ENCODE results near the gene NR2F1. TPM values are rescaled to one million over a fixed set of nuclear protein-coding genes. Genes with fewer than 3 reads are reported as not detected.
A peak's percentile ranks its signal among the peaks of the same experiment; 100 is the strongest.

The NR2F1 gene
- total and polyA plus RNA-seq, 2 experiments from 2014 or later = not detected

- H3K4me2 ChIP-seq = peak overlapping the region; percentile 81
- no peaks in the 10 kb centered on the region for H3K9me2 ChIP-seq (ENCODE audit: insufficient read depth)
- peak overlapping the region; percentile 48 for H3K4me3 ChIP-seq
- H4K20me1 ChIP-seq (replicated peaks; ENCODE audit: insufficient read depth) = peaks cover 56% of the 10 kb centered on the region
- no peaks in the 10 kb centered on the region for H3K79me2 ChIP-seq (replicated peaks; ENCODE audit: insufficient read depth)
- H3K27me3 ChIP-seq (ENCODE audit: insufficient read depth) = peaks cover 100% of the 10 kb centered on the region
- H3K4me3 Mint-ChIP-seq = peak overlapping the region; percentile 65
- H3K27ac Mint-ChIP-seq = no peak overlapping the region
- no peaks in the 10 kb centered on the region; the same call in 2 of the 3 replicates for H3K9me3 Mint-ChIP-seq
- H3F3A ChIP-seq (replicated peaks; ENCODE audit: low read depth) = peaks cover 43% of the 10 kb centered on the region
- DNase-seq (ENCODE audit: low spot score) = peak; percentile 53
- H3K4me1 Mint-ChIP-seq = peaks cover 29% of the 10 kb centered on the region
- no peak overlapping the region for H3K27ac ChIP-seq (ENCODE audit: low read depth)
- TF ChIP-seq CTCF (conservative IDR thresholded peaks at IDR 0.05; ENCODE audit: low read depth in 2 of 2) = peak in 1 of 2 experiments; percentile 17; a peak in 1 of 4 replicates
- peak; percentile 86 for TF ChIP-seq EZH2 (IDR thresholded peaks at IDR 0.05; ENCODE audit: low read depth, unreplicated experiment)
- TF ChIP-seq ETS1 (IDR thresholded peaks at IDR 0.05) = no peak
- TF ChIP-seq NANOG (IDR thresholded peaks at IDR 0.05; ENCODE audit: borderline replicate concordance) = no peak
- peak; percentile 97 for TF ChIP-seq EZH2phosphoT487 (IDR thresholded peaks at IDR 0.05; ENCODE audit: unreplicated experiment)
- no peaks in the 10 kb centered on the region; the same call in 1 of the 2 replicates for H3K36me3 ChIP-seq (ENCODE audit: insufficient read depth)
- 0 out of 2 replicates have a peak overlapping the region, but pooled peaks have one; percentile 43 for H2AFZ ChIP-seq
- peaks cover 23% of the 10 kb centered on the region for H3K27me3 Mint-ChIP-seq (ENCODE audit: insufficient read depth, low read depth, poor library complexity)
- peaks cover 56% of the 10 kb centered on the region for H3K4me1 ChIP-seq (ENCODE audit: insufficient read depth)
- H3K36me3 Mint-ChIP-seq (ENCODE audit: low read depth) = no peaks in the 10 kb centered on the region
- ATAC-seq = peak; percentile 24
These were observed 11.8 kb downstream of the NR2F1 start for GRCh38 chr5:93594591-93595419.

GRCh38 chr5:93595420-93596147 is 12.6 kb downstream of the NR2F1 start:
- Mint-ChIP-seq H3K27me3 (ENCODE audit: insufficient read depth, low read depth, poor library complexity) (peaks cover 15% of the 10 kb centered on the region), H3K36me3 (ENCODE audit: low read depth) (no peaks in the 10 kb centered on the region), H3K9me3 (no peaks in the 10 kb centered on the region; the same call in 2 of the 3 replicates), H3K4me1 (peaks cover 29% of the 10 kb centered on the region), H3K27ac (no peak overlapping the region), H3K4me3 (peak overlapping the region; percentile 65)
- H3K9me2 ChIP-seq (ENCODE audit: insufficient read depth) = no peaks in the 10 kb centered on the region
- TF ChIP-seq EZH2 (IDR thresholded peaks at IDR 0.05; ENCODE audit: low read depth, unreplicated experiment) (peak; percentile 55), POLR2AphosphoS5 (IDR thresholded peaks at IDR 0.05; ENCODE audit: low read depth) (no peak), JUNB (IDR thresholded peaks at IDR 0.05; ENCODE audit: unreplicated experiment) (no peak), ETS1 (IDR thresholded peaks at IDR 0.05) (no peak), EZH2phosphoT487 (IDR thresholded peaks at IDR 0.05; ENCODE audit: unreplicated experiment) (peak; percentile 31)
- peaks cover 41% of the 10 kb centered on the region for H3F3A ChIP-seq (replicated peaks; ENCODE audit: low read depth)
- ATAC-seq (peak; percentile 8), DNase-seq (ENCODE audit: low spot score) (peak; percentile 43)
- peaks cover 54% of the 10 kb centered on the region for H4K20me1 ChIP-seq (replicated peaks; ENCODE audit: insufficient read depth)
- no peak overlapping the region for H3K27ac ChIP-seq (ENCODE audit: low read depth)
- peaks cover 64% of the 10 kb centered on the region for H3K4me1 ChIP-seq (ENCODE audit: insufficient read depth)
- H2AFZ ChIP-seq = 0 out of 2 replicates have a peak overlapping the region, but pooled peaks have one; percentile 43
- peak overlapping the region; percentile 81 for H3K4me2 ChIP-seq
- H3K4me3 ChIP-seq = peak overlapping the region; percentile 48
- peaks cover 100% of the 10 kb centered on the region for H3K27me3 ChIP-seq (ENCODE audit: insufficient read depth)
- H3K79me2 ChIP-seq (replicated peaks; ENCODE audit: insufficient read depth) = no peaks in the 10 kb centered on the region
- H3K36me3 ChIP-seq (ENCODE audit: insufficient read depth) = no peaks in the 10 kb centered on the region; the same call in 1 of the 2 replicates
